K562 (cell line): ENCODE data around the gene NTRK3. TPM values are rescaled to one million over a fixed set of nuclear protein-coding genes. Genes with fewer than 3 reads are reported as not detected.
A peak's percentile ranks its signal among the peaks of the same experiment; 100 is the strongest.

Experiments used
- ATAC-seq: fragments of 200-7000 bp; cut with Tn5 transposase; 3 replicates; pipeline ENCODE4 v1.9.1; 2020; ENCODE audit warnings: moderate library complexity
- BruUV-seq: library from RNA; stranded (reverse); fragments of 400-500 nt; replicated peaks from 2 replicates; lab custom pipeline; 2021; lab: Mats Ljungman, UMichigan
- CTCF ChIA-PET: fragments of 300-600 bp; formaldehyde crosslinking; extraction: SDS; loops from one replicate; lab custom pipeline; 2021; ENCODE audit warnings: low intra/inter-chr PET ratio; lab: Yijun Ruan, JAX
- POLR2A ChIA-PET: fragments of 300-600, 350-650 bp; sonication (Branson Sonifier 250); formaldehyde crosslinking; extraction: SDS; loops from one replicate; lab custom pipeline; 2021; ENCODE audit warnings: antibody characterized with exemption, inconsistent platforms; lab: Yijun Ruan, JAX
- DNase-seq, 4 experiments: peaks; one replicate each; pipeline versions ENCODE4 v3.0.0 to v3.0.0-alpha.2; 2011 to 2018; ENCODE audit warnings: low spot score in 3 of 4, mixed read lengths in 3 of 4; ENCODE audit errors: extremely low read depth in 1 of 4
- FAIRE-seq: peaks from 2 replicates; lab custom pipeline; 2011; peaks lifted over from hg19 to GRCh38; lab: Jason Lieb, UNC
- H2AFZ ChIP-seq: 2 replicates; pipeline ENCODE4 v1.6.0; 2011; ENCODE audit warnings: low read depth, low read length, control low read depth, inconsistent platforms
- H3K27ac ChIP-seq: fragments of 200-600 bp; 3 replicates; pipeline ENCODE4 v1.8.0; 2011; ENCODE audit warnings: low read depth, mild to moderate bottlenecking, control low read depth, inconsistent platforms, low read length, moderate library complexity, mixed read lengths; ENCODE audit errors: extremely low read depth
- H3K27me3 ChIP-seq, 2 experiments: fragments of 300-600 bp in 1 of 2; 2 replicates in 1 of 2; 3 replicates in 1 of 2; pipeline versions ENCODE4 v1.6.0 to v1.8.0; 2011; ENCODE audit warnings: inconsistent platforms in 2 of 2, low read length in 2 of 2, mild to moderate bottlenecking in 1 of 2, mixed read lengths in 1 of 2, moderate library complexity in 1 of 2; ENCODE audit not compliant: control insufficient read depth in 2 of 2, insufficient read depth in 2 of 2
- H3K36me3 ChIP-seq: fragments of 300-600 bp; 3 replicates; pipeline ENCODE4 v1.8.0; 2011; ENCODE audit warnings: mild to moderate bottlenecking, low read length, inconsistent platforms; ENCODE audit not compliant: control insufficient read depth, insufficient read depth
- H3K4me1 ChIP-seq, 2 experiments: fragments of 200-600 bp in 1 of 2; replicated peaks in 1 of 2; 2 replicates in 1 of 2; 3 replicates in 1 of 2; pipeline versions ENCODE4 v1.5.1 to v1.8.0; 2011; ENCODE audit warnings: inconsistent platforms in 2 of 2, low read length in 2 of 2, mild to moderate bottlenecking in 1 of 2, mixed read lengths in 1 of 2, moderate library complexity in 1 of 2; ENCODE audit not compliant: control insufficient read depth in 2 of 2, insufficient read depth in 2 of 2
- H3K4me2 ChIP-seq: 2 replicates; pipeline ENCODE4 v1.6.1; 2011; ENCODE audit warnings: low read length, control low read depth, inconsistent platforms, mixed read lengths; ENCODE audit not compliant: insufficient read depth
- H3K4me3 ChIP-seq: fragments of 200-600 bp; sonication (generic), shearing (Covaris generic); 2 replicates; pipeline ENCODE4 v1.5.1; 2016; ENCODE audit warnings: control low read depth, inconsistent platforms
- H3K79me2 ChIP-seq: fragments of 200-600 bp; 3 replicates; pipeline ENCODE4 v1.8.0; 2011; ENCODE audit warnings: low read length, inconsistent platforms; ENCODE audit not compliant: control insufficient read depth, insufficient read depth
- H3K9ac ChIP-seq, 2 experiments: 2 replicates each; pipeline versions ENCODE4 v1.6.0 to v1.6.1; 2011; ENCODE audit warnings: low read depth in 2 of 2, low read length in 2 of 2, control low read depth in 1 of 2, inconsistent platforms in 1 of 2, mild to moderate bottlenecking in 1 of 2, mixed read lengths in 1 of 2; ENCODE audit not compliant: insufficient read depth in 1 of 2
- H3K9me1 ChIP-seq: one replicate; pipeline ENCODE4 v1.6.0; 2011; ENCODE audit warnings: inconsistent platforms, mild to moderate bottlenecking, low read length, moderate library complexity; ENCODE audit not compliant: control insufficient read depth, insufficient read depth
- H3K9me3 ChIP-seq: replicated peaks from 2 replicates; pipeline ENCODE4 v1.5.1; 2011; ENCODE audit warnings: low read depth, low read length, inconsistent platforms; ENCODE audit not compliant: control insufficient read depth, insufficient read depth
- H4K20me1 ChIP-seq: replicated peaks from 2 replicates; pipeline ENCODE4 v1.6.1; 2011; ENCODE audit warnings: low read length, inconsistent platforms, mixed read lengths; ENCODE audit not compliant: control insufficient read depth, insufficient read depth
- ATF1 ChIP-seq, 2 experiments: fragments of 450-650 bp in 1 of 2; IDR thresholded peaks; 2 replicates each; pipeline ENCODE4 v1.6.1; 2016; ENCODE audit warnings: missing compliant biosample characterization in 1 of 2, missing genetic modification characterization in 1 of 2
- CREM ChIP-seq: IDR thresholded peaks from 2 replicates; pipeline ENCODE4 v1.6.1; 2014; ENCODE audit warnings: antibody characterized with exemption, low read depth
- EP400 ChIP-seq: fragments of 450-650 bp; IDR thresholded peaks from 2 replicates; pipeline ENCODE4 v1.6.1; 2017; ENCODE audit warnings: antibody characterized with exemption, mild to moderate bottlenecking, moderate library complexity
- ID3 ChIP-seq, 2 experiments: fragments of 250-450 bp in 1 of 2; fragments of 450-650 bp in 1 of 2; sonication (Bioruptor Pico) in 1 of 2; IDR thresholded peaks; 2 replicates each; pipeline versions ENCODE4 v1.6.1 to v1.8.0; 2016 to 2021; ENCODE audit warnings: mild to moderate bottlenecking in 2 of 2, moderate library complexity in 2 of 2, missing compliant biosample characterization in 1 of 2, missing genetic modification characterization in 1 of 2
- NFYB ChIP-seq: IDR thresholded peaks from 2 replicates; pipeline ENCODE4 v1.6.1; 2011; ENCODE audit warnings: mild to moderate bottlenecking, moderate library complexity; ENCODE audit not compliant: insufficient read length; ENCODE audit errors: extremely low read depth
- SREBF1 ChIP-seq: fragments of 150-350 bp; IDR thresholded peaks from 2 replicates; pipeline ENCODE4 v1.6.1; 2014; ENCODE audit warnings: antibody characterized with exemption, low read depth, low read length, borderline replicate concordance
- WGBS: fragments of 100-300 bp; shearing (Covaris generic); methylation state at CpG from one replicate; pipeline ENCODE4 v1.1.6; 2016; ENCODE audit warnings: low coverage, mixed read lengths; ENCODE audit not compliant: insufficient coverage; ENCODE audit errors: missing lambda C conversion rate; 5-methylcytosine and 5-hydroxymethylcytosine counted together
- in situ Hi-C: fragments of 300-500 bp; cut with MboI; formaldehyde crosslinking; loops from 4 replicates; pipeline ENCODE4 v1.15.0; 2018; ENCODE audit warnings: inconsistent platforms, mixed read lengths
- intact Hi-C: fragments of 100-400 bp; cut with micrococcal nuclease; formaldehyde crosslinking; loops from 2 replicates; pipeline ENCODE4 v1.14.2; 2022
- polyA plus RNA-seq, 8 experiments: library from polyadenylated mRNA; depleted of rRNA in 4 of 8; stranded (reverse) in 5 of 8; unstranded in 3 of 8; fragments of >200 nt; fragmentation: Nextera tagmentation in 2 of 8; fragmentation: Illumina TruSeq in 1 of 8; extraction: Ambion mirVana in 2 of 8; extraction: Trizol in 1 of 8; gene quantifications; 2 replicates each; pipeline versions ENCODE4 v1.2.1 to v1.2.3, GENCODE V29; 2011 to 2014; ENCODE audit warnings: inconsistent platforms in 1 of 8, missing spikeins in 1 of 8
- total RNA-seq, 7 experiments: library from RNA; depleted of rRNA in 6 of 7; stranded (reverse); fragments of >200 nt in 6 of 7; fragmentation: Illumina TruSeq in 2 of 7; extraction: Trizol in 2 of 7; gene quantifications; 2 replicates each; pipeline versions ENCODE4 v1.2.1 to v1.2.3, GENCODE V29; 2011 to 2021; ENCODE audit warnings: low replicate concordance in 1 of 7

Gene NTRK3
- total and polyA plus RNA-seq, 9 of the 15 experiments (the other 6 are each of a cell fraction or from before 2014, with no cell fraction given), result 0.11 to 0.13 TPM; not detected in 7

- no peak overlapping the region for H3K9ac ChIP-seq
- H3K27ac ChIP-seq, result no peak overlapping the region
- H3K36me3 ChIP-seq, result no peaks in the 10 kb centered on the region
- FAIRE-seq (no peak), ATAC-seq (no peak), DNase-seq (no peak)
- no peak overlapping the region for H2AFZ ChIP-seq
- 0% methylated on average over 7 of the region's 7 CpGs for WGBS
- H3K79me2 ChIP-seq, result no peaks in the 10 kb centered on the region
- H3K9me3 ChIP-seq, result no peaks in the 10 kb centered on the region
- no TSS peak for BruUV-seq
- no peaks in the 10 kb centered on the region for H4K20me1 ChIP-seq
- CTCF ChIA-PET, result no interaction called here
- no peak overlapping the region for H3K4me3 ChIP-seq
- TF ChIP-seq CREM (peak; percentile 32), EP400 (no peak), SREBF1 (no peak), NFYB (no peak), ATF1 (CRISPR knock-in tag; IDR thresholded peaks at IDR 0.05) (no peak), ATF1 (tag; IDR thresholded peaks at IDR 0.05) (peak; percentile 52)
- POLR2A ChIA-PET, result no interaction called here
- H3K4me1 ChIP-seq, result no peaks in the 10 kb centered on the region
- no peak overlapping the region for H3K4me2 ChIP-seq
- intact Hi-C loops (no loop called here), in situ Hi-C loops (no loop called here)
- no peaks in the 10 kb centered on the region for H3K9me1 ChIP-seq
- peaks cover 0 to 14% of the 10 kb centered on the region in 2 experiments; a peak in 2 of 5 replicates for H3K27me3 ChIP-seq
Measured at GRCh38 chr15:88252441-88252840, 4.1 kb downstream of the NTRK3 start.

GRCh38 chr15:88250826-88251225 is 5.7 kb downstream of the NTRK3 start:
- ChIA-PET CTCF (no interaction called here), POLR2A (no interaction called here)
- FAIRE-seq (no peak), DNase-seq (no peak), ATAC-seq (no peak)
- H3K27me3 ChIP-seq, result peaks cover 0 to 14% of the 10 kb centered on the region in 2 experiments; a peak in 2 of 5 replicates
- in situ Hi-C loops (no loop called here), intact Hi-C loops (no loop called here)
- no peak overlapping the region for H3K9ac ChIP-seq
- no peaks in the 10 kb centered on the region for H4K20me1 ChIP-seq
- H3K27ac ChIP-seq, result no peak overlapping the region
- H3K9me3 ChIP-seq, result no peaks in the 10 kb centered on the region
- H2AFZ ChIP-seq, result no peak overlapping the region
- no peaks in the 10 kb centered on the region for H3K9me1 ChIP-seq
- H3K36me3 ChIP-seq, result no peaks in the 10 kb centered on the region
- no peak overlapping the region for H3K4me2 ChIP-seq
- no peaks in the 10 kb centered on the region for H3K79me2 ChIP-seq
- H3K4me3 ChIP-seq, result no peak overlapping the region
- TF ChIP-seq ID3 (CRISPR knock-in tag; IDR thresholded peaks at IDR 0.05) (no peak), ID3 (tag; IDR thresholded peaks at IDR 0.05) (no peak)
- BruUV-seq, result no TSS peak
- no peaks in the 10 kb centered on the region for H3K4me1 ChIP-seq
- WGBS, result 0% methylated on average over 1 of the region's 1 CpG
